Stimulated activated CD4-positive, alpha-beta T cell treated with anti-CD3 and anti-CD28 coated beads, Interleukin-15, amount 100 ng/mL, for 24 hours (primary cell): ENCODE measurements around the gene COL1A1.
A peak's percentile ranks its signal among the peaks of the same experiment; 100 is the strongest.

Experiments used
- DNase-seq: peaks from one replicate; pipeline ENCODE4 v3.0.0-alpha.2; 2020

COL1A1 gene

DNA sequence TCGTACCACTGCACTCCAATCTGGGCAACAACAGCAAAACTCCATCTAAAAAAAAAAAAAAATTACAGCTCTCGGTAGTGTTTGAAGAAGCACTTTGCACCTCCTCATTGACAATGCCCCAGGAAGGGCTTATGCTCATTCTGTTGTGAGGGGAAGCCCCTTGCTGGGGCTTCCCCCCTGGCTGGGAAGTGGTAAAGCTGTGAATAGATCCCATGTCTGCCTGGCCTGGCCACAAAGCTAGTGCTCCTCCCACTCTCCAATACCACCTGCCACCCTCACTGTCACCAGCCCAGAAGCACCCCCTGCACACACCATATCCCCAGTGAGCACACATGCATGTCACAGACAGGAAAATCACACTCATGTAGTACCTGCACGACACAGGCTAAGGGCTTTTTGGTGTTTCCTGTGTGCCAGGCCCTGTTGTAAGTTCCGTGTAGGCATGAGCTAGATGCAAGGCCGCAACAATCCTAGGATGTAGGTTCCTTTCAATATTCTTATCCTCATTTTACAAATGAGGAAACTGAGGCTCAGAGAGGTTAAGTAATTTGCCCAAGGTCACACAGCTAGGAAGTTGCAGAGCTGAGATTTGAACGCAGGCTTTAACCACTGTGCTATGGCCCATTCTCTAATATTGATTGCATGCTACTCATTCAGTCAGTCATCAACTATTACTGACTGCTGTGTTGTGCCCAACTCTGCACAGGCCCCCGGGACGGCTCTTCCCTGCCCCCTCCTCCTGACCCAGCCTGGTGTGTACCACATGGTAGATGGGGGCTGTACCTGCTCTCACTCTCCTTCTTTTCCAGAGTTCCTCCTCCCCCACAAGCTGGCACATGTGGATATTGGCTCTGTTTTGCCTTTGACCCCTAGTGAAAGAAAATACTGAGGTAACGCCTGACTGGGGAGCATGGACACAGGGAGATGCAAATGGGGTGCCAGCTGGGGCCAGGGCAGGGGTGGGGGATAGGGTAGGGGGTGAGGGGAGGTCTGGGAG is 11.9 kb upstream of the COL1A1 start:
- DNase-seq = peak; percentile 55

DNA sequence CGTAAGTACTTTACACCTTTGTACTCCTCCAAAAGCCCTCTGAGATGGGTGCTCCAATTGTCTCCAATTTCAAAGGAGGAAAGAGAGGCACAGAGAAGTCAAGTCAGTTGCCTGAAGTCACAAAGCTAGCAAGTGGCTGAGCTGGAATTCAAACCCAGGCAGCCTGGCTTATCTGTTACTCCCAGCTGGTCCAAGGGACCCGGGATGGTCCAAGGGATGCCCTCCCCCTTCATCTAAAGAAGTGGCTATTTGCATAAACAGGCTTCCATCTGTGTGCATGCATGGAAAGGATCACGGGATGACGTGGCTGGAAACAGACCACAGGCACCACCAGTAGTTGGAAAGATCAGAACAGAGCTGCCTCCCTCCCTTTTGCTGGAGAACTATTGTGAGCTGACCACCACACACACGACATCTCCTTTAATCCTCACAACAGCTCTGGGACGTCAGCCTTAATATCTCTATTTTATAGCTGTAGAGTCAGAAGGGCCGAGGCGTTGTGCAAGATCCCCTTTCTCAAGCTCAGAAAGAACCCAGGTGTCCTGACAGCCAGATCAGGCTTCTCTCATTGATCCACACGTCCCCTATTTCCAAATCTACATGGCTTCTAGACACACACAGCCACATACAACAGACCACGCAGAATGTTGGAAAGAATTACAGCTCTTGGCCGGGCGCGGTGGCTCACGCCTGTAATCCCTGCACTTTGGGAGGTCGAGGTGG is 10.9 kb upstream of the COL1A1 start:
- no peak for DNase-seq

DNA sequence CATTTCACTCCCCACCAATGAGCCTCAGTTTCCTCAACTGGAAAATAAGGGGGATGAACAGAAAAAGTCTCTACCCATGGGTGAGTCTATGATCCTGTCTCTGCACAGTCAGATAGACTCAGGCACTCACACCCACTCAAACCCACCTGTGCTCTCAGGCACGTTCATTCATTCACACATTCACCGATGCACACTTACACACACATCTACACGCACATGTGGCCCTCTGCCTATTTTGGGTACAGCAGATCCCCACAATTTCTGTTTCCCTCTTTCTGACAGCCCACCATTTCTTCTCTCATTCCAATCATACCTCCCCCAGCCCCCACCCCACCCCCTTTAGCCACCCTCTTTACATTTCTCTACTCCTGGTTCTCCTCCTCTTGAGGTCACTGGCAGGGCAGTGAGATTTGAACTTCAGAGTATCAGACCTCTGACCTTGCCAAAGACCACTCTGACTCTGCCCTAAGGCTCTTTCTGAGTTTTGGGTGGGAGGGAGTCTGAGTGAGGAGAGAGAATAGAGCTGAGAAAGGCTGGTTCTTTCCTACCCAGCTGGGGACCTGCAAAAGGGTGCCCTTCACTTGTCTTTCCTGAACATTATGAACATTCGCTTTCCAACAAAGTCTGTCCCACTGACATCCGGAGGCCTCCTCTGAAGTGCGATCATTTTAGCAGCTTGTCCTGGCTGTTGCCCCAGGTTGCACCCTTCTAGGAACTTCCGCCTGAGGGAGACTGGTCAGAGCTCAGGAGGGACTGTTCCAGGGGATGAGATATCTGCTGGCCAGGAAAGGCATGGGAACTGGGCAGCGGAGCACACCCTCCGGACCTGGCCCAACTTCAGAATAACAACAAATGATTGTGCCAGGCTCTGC is 10.1 kb upstream of the COL1A1 start:
- DNase-seq = no peak

DNA sequence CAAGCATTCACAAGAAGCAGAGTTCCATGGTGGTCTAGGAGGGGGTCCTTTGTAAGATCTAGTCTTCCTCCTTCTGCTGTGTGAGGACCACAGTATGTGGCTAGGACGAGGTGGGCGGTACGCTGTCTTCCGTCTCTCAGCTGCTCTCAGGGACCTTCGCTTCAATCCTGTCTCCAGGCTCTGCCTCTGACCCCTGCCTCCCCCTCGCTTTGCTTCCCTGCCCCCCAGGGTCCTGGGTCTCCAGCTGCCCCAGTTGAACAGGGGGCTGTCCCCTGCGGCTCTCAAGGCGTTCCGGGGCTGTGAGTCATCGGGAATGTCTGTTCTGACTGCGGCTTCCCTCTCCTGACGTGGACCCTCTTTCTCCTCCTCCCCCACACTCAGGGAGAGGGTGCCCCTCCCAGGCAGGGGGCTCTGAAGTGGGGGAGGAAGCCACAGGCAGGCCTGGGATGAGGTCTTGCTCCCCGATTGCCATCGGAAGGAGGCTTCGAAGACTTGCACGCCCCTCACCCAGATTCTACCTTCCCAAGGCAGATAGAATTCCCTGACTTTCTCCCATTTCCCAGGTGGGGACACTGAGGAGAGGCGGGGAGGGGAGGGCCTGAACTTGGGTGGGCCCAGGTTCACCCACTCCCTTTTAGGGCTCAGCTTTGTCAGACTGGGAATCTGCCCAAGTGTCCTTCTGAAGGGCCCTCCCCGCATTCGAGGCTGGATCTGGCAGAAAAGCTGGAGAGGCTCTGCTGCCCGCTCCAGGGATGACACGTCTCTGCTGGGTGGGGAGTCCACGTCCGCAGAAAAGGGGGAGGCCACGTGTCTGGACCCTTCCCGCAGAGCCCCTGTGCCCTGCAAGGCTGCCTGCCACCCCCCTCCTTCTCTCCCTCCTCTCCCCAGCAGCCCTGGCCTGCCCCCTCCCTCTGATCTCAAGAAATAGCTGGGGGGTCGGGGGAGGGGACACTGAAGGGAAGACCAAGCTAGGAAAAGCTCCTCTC is 9.1 kb upstream of the COL1A1 start:
- DNase-seq = no peak

DNA sequence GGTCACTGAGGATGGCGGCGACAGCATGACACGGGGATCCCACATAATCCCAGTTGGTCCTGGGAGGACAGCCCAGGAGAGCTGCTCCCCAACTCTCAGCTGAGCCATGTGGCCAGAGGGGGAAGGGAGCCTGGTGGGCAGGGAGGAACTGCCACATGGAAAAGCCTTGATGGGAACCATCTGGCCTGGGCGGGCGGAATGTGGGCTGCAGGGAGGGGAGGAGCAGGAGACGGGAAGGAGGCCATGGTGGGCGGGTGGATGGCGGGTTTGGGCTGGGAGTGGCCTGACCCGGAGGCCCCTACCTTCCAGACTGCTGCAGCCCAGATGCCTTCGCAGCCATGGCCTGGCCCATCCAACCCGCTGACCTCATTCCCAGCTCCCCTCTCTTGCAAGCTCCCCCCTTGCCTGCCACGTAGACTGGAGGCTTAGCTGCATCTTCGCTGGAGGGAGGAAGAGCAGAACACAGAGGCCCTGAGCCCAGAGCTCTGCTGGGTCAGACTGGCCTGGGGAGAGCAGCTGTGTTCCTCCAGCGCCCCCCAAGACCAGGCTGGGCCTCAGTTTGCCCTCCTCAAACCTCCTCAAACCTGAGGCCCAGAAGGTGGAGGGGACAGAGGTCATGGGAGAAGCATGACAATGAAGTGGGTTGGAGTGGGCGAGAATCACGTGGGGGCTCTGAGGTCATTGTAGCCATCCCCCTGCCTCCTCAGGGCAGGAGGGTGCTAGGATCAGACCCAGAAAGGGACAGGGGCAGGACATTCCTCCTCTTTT is 8.2 kb upstream of the COL1A1 start:
- no peak for DNase-seq

DNA sequence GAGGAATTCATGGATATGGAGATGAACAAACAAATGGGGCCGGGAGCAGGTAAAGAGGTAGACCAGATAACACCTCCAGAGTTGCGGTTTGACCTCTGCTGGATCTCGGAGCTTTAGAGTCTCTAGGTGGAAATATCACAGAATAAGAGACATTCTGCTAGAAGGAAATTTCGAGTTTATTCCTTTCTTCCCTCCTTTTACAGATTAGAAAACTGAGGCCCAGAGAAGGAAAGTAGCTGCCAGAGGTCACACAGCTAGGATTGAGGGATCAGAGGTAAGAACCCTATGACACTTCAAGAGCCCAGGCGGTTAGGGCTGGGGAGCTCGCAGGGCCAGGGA is 7.7 kb upstream of the COL1A1 start:
- DNase-seq = no peak

DNA sequence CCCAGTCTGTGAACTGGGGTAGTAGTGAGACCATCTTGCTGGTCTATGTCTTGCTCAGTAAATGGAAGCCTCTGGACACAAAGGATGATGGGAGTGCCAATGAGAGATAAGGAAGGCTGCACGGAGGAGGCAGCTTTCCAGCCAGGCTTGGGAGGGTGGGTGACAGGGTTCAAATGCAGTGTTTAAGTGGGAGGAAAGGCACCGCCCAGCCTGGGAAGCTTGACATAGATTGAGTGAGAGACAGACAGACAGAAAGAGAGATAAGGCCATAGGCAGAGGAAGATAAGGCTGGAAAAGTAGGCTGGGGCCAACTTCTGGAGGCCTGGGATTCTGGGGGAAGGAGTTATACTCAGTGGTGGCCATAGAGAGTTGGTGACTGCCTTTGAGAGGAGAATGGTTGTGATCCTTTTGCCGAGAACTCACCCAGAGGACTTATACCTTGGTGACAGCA is 7.2 kb upstream of the COL1A1 start:
- DNase-seq = no peak

DNA sequence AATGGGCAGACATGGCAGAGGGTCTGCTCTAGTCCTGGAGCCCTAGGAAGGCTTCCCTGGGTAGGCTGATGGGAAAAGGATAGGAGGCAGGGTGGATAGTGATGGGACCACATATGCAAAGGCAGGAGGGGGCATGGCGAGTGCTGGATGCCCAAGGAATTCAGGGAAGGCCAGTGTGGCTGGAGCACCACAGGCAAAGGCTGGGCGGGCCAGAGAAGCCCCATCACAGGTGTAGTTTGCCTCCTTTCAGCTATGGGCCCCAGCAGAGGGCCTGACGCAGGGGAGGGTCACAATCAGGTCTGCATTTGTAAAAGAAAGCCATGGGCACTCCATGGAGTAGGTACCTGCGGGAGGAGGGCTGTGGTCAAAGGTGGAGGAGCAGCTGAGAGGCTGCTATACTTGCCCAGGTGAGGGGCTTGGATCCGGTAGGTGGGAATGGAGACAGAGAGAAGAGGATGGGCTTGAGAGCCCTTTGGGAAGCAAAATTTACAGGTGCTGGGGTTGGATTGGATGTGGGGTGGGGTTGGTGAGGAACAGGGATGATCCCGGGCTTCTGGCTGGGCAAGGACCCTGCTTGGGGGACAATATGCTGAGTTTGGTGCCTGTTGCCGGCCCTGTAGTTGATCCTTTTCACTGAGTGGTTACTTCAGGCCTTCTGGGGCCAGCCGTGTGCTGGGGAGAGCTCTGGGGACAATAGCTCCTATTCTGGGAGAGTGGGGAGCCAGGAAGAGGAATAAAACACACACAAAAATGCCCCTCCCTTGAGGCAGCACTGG is 6.5 kb upstream of the COL1A1 start:
- DNase-seq = no peak

DNA sequence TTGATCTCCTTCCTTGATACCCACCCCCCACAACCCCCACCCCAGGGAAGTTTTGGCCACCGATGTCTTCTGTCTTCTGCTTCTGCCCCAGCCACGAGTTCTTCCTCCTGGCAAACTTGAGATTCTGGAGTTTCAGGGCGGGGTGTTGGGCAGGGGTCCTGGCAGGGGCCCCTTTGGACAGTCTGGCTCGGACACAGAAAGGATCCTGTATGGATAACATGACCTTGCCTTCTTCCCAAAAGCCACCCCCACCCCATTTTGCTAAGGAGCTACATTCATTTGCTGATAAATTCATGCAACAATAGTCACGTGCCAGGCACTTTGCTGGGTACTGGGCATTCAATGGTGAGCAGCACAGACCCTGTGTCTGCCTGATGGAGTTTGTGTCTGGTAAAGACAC is 5.9 kb upstream of the COL1A1 start:
- DNase-seq = no peak

DNA sequence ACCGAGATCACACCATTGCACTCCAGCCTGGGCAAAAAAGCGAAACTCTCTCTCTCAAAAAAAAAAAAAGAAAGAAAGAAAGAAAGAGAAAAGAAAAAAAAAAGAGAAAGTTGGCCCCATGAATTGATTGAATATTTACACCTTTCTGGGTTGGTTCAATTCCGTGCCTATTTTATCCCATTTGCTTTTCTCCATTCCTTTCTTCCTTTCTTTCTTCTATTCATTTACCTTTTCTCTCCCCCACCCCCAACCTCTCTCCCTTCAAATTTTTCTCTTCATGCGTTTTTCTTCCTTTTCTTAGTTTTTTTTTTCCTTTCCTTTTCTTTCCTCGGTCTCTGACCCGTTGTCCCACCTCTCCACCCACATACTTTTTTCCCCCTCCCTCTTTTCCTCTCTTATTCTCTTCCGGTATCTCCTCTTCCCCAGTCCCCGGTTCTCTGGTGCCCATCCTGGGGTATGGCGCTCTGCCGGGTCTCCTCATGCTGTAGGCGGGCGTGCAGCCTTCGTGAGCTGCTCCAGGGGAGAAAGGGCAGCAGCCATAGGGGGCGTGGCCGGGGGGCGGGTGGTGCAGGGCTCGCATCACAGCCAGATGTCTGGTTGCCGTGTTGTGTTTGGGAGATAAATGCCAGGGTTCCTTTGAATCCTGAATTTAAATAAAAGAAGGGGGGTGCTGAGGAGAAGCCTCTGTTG is 5.3 kb upstream of the COL1A1 start:
- peak; percentile 43 for DNase-seq

DNA sequence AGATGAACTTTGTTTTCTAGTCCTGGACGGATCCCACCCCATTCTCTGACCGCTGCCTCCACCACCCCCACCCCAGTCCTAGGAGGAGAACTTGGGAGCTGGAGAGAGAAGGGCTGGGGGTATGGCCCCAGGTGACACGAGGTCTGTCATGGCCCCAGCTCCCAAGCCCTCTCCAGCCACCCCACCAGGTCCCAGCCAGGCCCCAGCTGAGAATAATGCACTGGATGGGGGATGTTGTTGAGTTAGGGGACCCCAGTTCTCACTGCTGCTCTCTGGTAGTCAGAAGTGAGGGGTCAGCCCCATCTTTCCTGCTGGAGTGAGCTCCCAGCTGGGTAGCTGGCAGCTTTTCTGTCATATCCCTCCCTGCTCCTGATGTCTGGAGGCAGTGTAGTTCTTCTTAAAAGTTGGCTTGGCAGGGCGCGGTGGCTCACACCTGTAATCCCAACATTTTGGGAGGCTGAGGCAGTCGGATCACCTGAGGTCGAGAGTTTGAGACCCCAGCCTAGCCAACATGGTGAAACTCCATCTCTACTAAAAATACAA is 4.6 kb upstream of the COL1A1 start:
- no peak for DNase-seq

DNA sequence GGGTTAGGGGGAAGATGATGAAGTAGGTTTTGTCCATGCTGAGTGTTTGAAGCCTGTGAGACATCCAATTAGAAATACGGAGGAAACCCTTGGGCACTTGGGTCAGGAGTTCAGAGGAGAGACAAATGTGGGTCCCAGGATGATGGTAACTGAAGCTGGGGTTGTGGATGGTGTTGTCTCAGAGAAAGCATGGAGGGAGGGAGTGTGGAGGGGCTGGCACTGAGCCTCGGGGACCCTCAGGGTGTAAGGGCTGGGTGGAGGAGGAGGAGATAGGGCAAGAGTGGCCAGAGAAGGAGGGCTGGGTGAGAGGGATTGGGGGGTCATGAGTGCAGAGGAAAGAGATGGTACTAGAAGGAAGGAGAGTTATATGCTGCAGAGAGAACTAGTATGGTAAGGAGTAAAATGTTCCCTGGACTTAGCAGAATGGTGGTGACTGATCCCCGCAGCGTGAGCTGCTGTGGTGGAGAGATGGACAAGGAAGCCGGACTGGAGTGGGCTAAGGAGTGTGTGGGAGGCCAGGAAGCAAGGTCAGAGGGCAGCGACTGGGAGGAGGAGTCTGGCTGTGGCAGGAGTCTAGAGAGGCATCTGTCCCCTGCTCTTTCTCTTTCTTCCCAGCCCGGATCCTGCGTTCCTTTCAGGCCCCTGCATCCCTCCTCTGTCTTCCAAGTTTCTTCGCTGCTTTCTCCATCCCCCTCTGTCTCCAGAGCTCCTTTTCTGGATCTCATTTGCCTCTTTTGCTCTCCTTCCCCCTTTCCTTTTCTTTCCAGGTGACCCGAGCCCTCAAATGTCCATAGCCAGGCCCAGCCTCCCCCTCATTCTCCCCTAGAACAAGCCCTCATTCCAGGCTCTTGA is 3.9 kb upstream of the COL1A1 start:
- DNase-seq = no peak

DNA sequence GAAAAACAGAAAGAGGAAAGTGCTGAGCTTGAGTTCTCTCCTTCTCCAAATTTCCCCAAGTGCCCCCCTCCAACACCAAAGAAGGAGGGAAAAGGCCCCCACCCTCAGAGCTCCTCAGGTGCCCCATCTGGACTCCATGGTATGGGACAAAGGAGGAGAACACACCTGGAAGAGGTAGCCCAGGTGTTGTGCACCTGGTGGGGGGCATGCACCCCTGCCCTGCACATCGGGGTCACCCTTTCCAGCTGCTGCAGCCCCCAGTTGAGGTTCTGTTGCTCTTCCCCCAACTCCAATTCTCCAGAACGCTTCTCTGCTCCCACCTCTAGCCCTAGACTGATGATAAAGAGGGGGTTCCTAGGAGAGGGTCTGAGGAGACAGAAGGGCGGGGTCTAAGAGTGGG is 3.0 kb upstream of the COL1A1 start:
- DNase-seq = no peak

DNA sequence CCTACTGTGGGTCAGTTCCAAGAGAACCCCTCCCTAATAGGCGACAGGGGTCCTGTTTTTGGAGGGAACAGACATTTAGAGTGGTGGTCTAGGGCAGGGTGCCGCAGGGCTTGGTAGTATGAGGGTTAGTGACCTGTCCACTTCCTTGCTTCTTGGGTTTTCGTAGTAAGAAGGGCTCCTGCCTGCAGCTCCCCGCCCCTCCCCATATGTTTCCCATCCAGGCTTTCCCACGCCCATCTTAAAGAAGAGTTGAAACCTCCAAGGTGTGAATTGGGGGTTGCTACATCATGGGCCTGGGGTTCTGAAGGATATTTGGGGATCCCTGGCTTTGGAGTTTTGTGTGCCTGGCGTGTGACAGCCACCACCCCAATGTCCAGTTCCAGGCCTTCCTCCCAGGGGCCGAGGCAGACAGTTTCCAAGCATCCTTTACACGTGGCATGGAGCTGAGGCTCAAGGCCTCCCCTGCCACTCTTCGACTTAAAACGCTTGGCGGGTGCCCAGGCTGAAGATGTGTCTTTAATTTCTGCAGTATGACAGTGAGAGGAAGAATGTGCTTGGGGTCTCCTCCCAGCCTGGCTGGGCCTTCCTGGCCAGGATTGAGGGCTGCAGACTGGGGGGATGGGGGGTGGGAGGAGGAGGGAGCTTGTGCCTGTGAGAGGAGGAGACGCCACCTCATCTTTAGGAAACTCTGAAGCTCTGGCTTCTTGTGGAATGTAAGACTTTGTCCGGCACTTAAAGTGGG is 2.3 kb upstream of the COL1A1 start:
- DNase-seq = no peak

DNA sequence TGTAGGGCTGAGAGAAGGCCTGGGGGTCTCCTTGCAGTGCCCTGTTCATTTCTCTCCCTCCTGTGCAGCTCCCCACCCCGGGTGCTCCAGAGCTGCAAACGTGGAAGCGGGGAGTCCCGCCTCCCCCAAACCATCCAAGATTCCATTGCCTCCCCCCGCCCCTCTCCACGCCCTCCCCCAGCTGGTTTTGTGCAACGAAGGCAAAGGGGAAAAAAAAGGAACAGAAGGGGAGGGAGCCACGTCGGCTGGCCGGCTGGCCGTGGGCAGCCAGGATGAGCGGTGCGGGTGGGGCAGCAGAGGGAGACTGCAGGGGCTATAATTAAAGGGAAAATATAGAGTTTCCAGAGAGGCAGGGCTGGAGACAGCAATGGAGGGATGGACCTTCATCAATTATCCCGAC is 1.7 kb upstream of the COL1A1 start:
- DNase-seq = no peak

DNA sequence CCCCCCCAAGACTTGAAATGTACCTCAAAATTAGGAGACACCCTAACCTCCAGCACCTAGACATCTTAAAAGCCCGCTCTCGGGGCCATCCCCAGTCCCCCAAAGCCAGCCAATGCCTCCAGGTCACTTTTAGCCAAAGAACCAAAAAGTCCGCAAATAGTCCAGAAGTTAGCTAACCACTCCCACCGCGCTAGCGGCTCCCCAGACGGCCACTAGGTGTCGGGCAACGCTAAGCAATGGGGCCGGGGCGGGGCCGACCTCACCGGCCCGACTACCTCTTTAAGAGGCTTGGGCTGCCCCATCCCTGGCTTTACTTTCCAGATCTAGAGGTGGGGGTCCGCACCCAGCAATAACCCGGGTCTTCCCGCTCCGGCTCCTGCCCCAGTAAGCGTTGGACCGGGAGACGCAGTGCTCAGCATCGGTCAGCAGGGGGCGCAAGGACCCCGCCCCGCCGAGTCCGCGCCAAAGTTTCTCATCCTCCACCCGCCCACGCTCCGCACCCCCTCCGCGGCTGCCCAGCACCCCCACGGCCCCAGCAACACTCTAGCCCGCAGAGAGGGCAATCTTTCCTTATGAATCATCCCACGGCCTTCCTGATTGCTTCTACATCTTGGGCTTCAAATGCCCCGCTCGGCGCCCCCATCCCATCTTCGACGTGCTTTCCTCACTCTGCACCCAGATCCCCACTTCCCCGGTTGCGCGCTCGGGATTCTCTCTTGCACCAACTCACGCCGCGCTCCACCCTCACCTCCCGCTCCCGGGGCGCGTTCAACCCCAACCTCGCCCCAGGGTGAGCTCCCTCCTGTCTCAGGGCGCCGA is 765 bp downstream of the COL1A1 start:
- peak; percentile 88 for DNase-seq
